ENCODE data around the gene PNLIPRP2.

DNA sequence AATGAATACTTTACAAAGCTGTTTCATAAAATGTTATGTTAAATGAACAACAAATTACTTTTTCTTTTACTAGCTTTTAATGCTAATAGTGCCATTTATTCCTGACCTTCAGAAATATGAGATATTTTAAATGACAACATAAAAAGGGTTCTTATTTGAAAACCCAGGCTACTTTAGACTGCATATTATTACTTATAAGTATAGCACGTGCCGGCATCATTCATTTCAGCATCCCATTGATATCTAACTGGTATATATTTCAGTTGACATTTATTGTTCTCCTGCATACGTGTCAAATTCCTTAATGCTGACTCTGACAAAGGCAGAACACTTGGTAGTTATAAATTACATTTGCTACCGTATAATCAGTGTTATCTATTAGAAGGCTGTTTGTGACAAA, 35.3 kb downstream of the PNLIPRP2 start:
- TF ChIP-seq, protein P1, sequence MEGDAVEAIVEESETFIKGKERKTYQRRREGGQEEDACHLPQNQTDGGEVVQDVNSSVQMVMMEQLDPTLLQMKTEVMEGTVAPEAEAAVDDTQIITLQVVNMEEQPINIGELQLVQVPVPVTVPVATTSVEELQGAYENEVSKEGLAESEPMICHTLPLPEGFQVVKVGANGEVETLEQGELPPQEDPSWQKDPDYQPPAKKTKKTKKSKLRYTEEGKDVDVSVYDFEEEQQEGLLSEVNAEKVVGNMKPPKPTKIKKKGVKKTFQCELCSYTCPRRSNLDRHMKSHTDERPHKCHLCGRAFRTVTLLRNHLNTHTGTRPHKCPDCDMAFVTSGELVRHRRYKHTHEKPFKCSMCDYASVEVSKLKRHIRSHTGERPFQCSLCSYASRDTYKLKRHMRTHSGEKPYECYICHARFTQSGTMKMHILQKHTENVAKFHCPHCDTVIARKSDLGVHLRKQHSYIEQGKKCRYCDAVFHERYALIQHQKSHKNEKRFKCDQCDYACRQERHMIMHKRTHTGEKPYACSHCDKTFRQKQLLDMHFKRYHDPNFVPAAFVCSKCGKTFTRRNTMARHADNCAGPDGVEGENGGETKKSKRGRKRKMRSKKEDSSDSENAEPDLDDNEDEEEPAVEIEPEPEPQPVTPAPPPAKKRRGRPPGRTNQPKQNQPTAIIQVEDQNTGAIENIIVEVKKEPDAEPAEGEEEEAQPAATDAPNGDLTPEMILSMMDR (conservative IDR thresholded peaks at IDR 0.05): no peak
- no peak for TF ChIP-seq ZFX (IDR thresholded peaks at IDR 0.05)
